H1 (cell line): ENCODE measurements around the gene TP73. TPM values are rescaled to one million over a fixed set of nuclear protein-coding genes. Genes with fewer than 3 reads are reported as not detected.

Source experiments
- POU5F1 ChIP-seq: IDR thresholded peaks from 2 replicates; pipeline ENCODE4 v1.6.1; 2011; ENCODE audit warnings: low read depth, mild to moderate bottlenecking, low read length, moderate library complexity
- RBBP5 ChIP-seq: IDR thresholded peaks from 2 replicates; pipeline ENCODE4 v1.7.1; 2012; ENCODE audit warnings: low read depth, mild to moderate bottlenecking, inconsistent platforms, low read length, moderate library complexity, borderline replicate concordance
- SIRT6 ChIP-seq: IDR thresholded peaks from one replicate; pipeline ENCODE4 v1.7.1; 2012; ENCODE audit warnings: low read length, inconsistent platforms
- SRF ChIP-seq: IDR thresholded peaks from 2 replicates; pipeline ENCODE4 v1.6.1; 2011; ENCODE audit warnings: mild to moderate bottlenecking, low read depth, low read length, moderate library complexity
- polyA plus RNA-seq, 7 experiments: library from polyadenylated mRNA; depleted of rRNA in 3 of 7; stranded (reverse) in 5 of 7; unstranded in 2 of 7; fragments of >200 nt in 5 of 7; fragments of 200-250 nt in 2 of 7; gene quantifications; 1 replicate in 5 of 7; 2 replicates in 1 of 7; 4 replicates in 1 of 7; pipeline versions ENCODE4 v1.2.1 to v1.2.3, GENCODE V29; 2011 to 2013; ENCODE audit warnings: missing spikeins in 2 of 7, mixed read lengths in 2 of 7
- total RNA-seq: library from RNA; stranded (reverse); fragmentation: NEBNext Ultra II Directional; extraction: Animal tissue kit (Norgen Biotek cat#: 25700); gene quantifications from 2 replicates; pipeline ENCODE4 v1.2.1, GENCODE V29; 2021

Gene TP73
- total and polyA plus RNA-seq, 2 of the 8 experiments (the other 6 are each of a cell fraction or from before 2014, with no cell fraction given): 2.6 to 3.1 TPM

DNA sequence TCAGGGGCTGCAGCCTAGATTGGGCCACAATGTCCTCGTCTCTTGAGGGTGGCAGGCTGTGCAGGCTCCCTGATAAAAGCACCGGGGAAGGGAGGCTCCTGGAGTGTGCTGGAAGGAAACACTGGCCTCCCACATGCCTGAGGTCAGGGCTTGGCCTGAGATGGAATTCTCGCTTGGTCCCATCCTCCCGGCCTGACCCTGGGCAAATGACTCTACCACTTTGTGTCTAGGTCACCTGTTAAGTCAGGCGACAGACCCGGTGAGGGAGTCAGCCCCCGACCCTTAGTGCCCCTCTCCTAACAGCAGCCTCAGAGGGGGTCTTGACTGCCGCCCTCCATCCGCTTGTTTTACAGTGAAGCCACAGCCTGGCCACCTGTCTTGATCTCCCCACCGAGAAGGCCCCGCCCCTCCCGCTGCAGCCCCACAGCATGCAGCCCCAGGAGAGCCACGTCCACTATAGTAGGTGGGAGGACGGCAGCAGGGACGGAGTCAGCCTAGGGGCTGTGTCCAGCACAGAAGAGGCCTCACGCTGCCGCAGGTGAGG lies 122.7 kb downstream of the TP73 start (continued):
- TF ChIP-seq RBBP5: no peak
- TF ChIP-seq POU5F1: no peak
- TF ChIP-seq SRF: no peak
- TF ChIP-seq SIRT6: no peak
